ENCODE measurements around the gene HS2ST1.

The HS2ST1 gene

GRCh38 chr1:87106867-87107266 lies 192.4 kb downstream of the HS2ST1 start:
- DNase-seq (ENCODE audit: low read depth in 3 of 3, low spot score in 1 of 3): no peak

- DNase-seq (ENCODE audit: low read depth in 3 of 3, low spot score in 1 of 3): no peak
Observed at GRCh38 chr1:87108228-87108627, 193.8 kb downstream of the HS2ST1 start.

GRCh38 chr1:87108814-87109411 lies 194.5 kb downstream of the HS2ST1 start:
- DNase-seq (ENCODE audit: low read depth in 3 of 3, low spot score in 1 of 3): no peak

- DNase-seq (ENCODE audit: low read depth in 3 of 3, low spot score in 1 of 3): no peak
Observed at GRCh38 chr1:87111659-87112371, 197.4 kb downstream of the HS2ST1 start.

- DNase-seq (ENCODE audit: low read depth in 3 of 3, low spot score in 1 of 3): no peak
Observed at GRCh38 chr1:87113313-87113712, 198.9 kb downstream of the HS2ST1 start.

- no peak for DNase-seq (ENCODE audit: low read depth in 3 of 3, low spot score in 1 of 3)
Observed at GRCh38 chr1:87115317-87115890, 201.0 kb downstream of the HS2ST1 start.

GRCh38 chr1:87115891-87116290 lies 201.5 kb downstream of the HS2ST1 start:
- no peak for DNase-seq (ENCODE audit: low read depth in 3 of 3, low spot score in 1 of 3)

- no peak for DNase-seq (ENCODE audit: low read depth in 3 of 3, low spot score in 1 of 3)
Observed at GRCh38 chr1:87117761-87118368, 203.4 kb downstream of the HS2ST1 start.

- DNase-seq (ENCODE audit: low read depth in 3 of 3, low spot score in 1 of 3): no peak
Observed at GRCh38 chr1:87119541-87120140, 205.2 kb downstream of the HS2ST1 start.

GRCh38 chr1:87120779-87121178 lies 206.3 kb downstream of the HS2ST1 start:
- no peak for DNase-seq (ENCODE audit: low read depth in 3 of 3, low spot score in 1 of 3)

GRCh38 chr1:87121711-87122163 lies 207.3 kb downstream of the HS2ST1 start:
- no peak for DNase-seq (ENCODE audit: low read depth in 3 of 3, low spot score in 1 of 3)

- no peak for DNase-seq (ENCODE audit: low read depth in 3 of 3, low spot score in 1 of 3)
Observed at GRCh38 chr1:87122243-87122642, 207.8 kb downstream of the HS2ST1 start.

GRCh38 chr1:87123610-87124009 lies 209.2 kb downstream of the HS2ST1 start:
- DNase-seq (ENCODE audit: low read depth in 3 of 3, low spot score in 1 of 3): no peak

GRCh38 chr1:87126886-87127505 lies 212.6 kb downstream of the HS2ST1 start:
- no peak for DNase-seq (ENCODE audit: low read depth in 3 of 3, low spot score in 1 of 3)

- no peak for DNase-seq (ENCODE audit: low read depth in 3 of 3, low spot score in 1 of 3)
Observed at GRCh38 chr1:87127581-87127980, 213.1 kb downstream of the HS2ST1 start.

GRCh38 chr1:87129038-87129437 lies 214.6 kb downstream of the HS2ST1 start:
- DNase-seq (ENCODE audit: low read depth in 3 of 3, low spot score in 1 of 3): no peak

- no peak for DNase-seq (ENCODE audit: low read depth in 3 of 3, low spot score in 1 of 3)
Observed at GRCh38 chr1:87129606-87130005, 215.2 kb downstream of the HS2ST1 start.

- no peak for DNase-seq (ENCODE audit: low read depth in 3 of 3, low spot score in 1 of 3)
Observed at GRCh38 chr1:87130438-87130837, 216.0 kb downstream of the HS2ST1 start.

- peak; percentile 12 to 62 (median 40) for DNase-seq (ENCODE audit: low read depth in 3 of 3, low spot score in 1 of 3)
Observed at GRCh38 chr1:87131809-87132283, 217.4 kb downstream of the HS2ST1 start.

GRCh38 chr1:87132284-87132870 lies 217.9 kb downstream of the HS2ST1 start:
- no peak for DNase-seq (ENCODE audit: low read depth in 3 of 3, low spot score in 1 of 3)

- DNase-seq (ENCODE audit: low read depth in 3 of 3, low spot score in 1 of 3): no peak
Observed at GRCh38 chr1:87134061-87134460, 219.6 kb downstream of the HS2ST1 start.
